GF-D8 (cell line): ENCODE measurements around the gene PBX4.

Experiments used
- DNase-seq: peaks from one replicate; lab custom pipeline; 2025; lab: John Stamatoyannopoulos, UW

The PBX4 gene

GRCh38 chr19:19554074-19555023, 64.1 kb downstream of the PBX4 start:
- DNase-seq: no peak

GRCh38 chr19:19553670-19554069, 64.8 kb downstream of the PBX4 start:
- no peak for DNase-seq

GRCh38 chr19:19552798-19553197, 65.7 kb downstream of the PBX4 start:
- DNase-seq: no peak

- DNase-seq: no peak
These were observed 66.7 kb downstream of the PBX4 start for GRCh38 chr19:19551853-19552192.

- no peak for DNase-seq
These were observed 67.3 kb downstream of the PBX4 start for GRCh38 chr19:19550972-19551852.

GRCh38 chr19:19550485-19550929, 68.0 kb downstream of the PBX4 start:
- DNase-seq: no peak

GRCh38 chr19:19549804-19550464, 68.6 kb downstream of the PBX4 start:
- no peak for DNase-seq

- no peak for DNase-seq
These were observed 69.3 kb downstream of the PBX4 start for GRCh38 chr19:19548915-19549759.

GRCh38 chr19:19547674-19548336, 70.7 kb downstream of the PBX4 start:
- no peak for DNase-seq

GRCh38 chr19:19546751-19547162, 71.7 kb downstream of the PBX4 start:
- DNase-seq: no peak

GRCh38 chr19:19545707-19546106, 72.8 kb downstream of the PBX4 start:
- no peak for DNase-seq

- DNase-seq: no peak
These were observed 73.4 kb downstream of the PBX4 start for GRCh38 chr19:19544954-19545591.

GRCh38 chr19:19544257-19544953, 74.1 kb downstream of the PBX4 start:
- no peak for DNase-seq

GRCh38 chr19:19543640-19544039, 74.8 kb downstream of the PBX4 start:
- DNase-seq: no peak

- DNase-seq: no peak
These were observed 75.4 kb downstream of the PBX4 start for GRCh38 chr19:19543101-19543500.

GRCh38 chr19:19542507-19542906, 76.0 kb downstream of the PBX4 start:
- no peak for DNase-seq

GRCh38 chr19:19541616-19542015, 76.9 kb downstream of the PBX4 start:
- no peak for DNase-seq

GRCh38 chr19:19540715-19541515, 77.6 kb downstream of the PBX4 start:
- no peak for DNase-seq
